ENCODE measurements around the gene PLAC8L1.
"Not testable (repeated sequence)": the region's sequence is repeated elsewhere in the genome, so short reads cannot be mapped to it uniquely, and the experiment has no call there.

The PLAC8L1 gene, protein sequence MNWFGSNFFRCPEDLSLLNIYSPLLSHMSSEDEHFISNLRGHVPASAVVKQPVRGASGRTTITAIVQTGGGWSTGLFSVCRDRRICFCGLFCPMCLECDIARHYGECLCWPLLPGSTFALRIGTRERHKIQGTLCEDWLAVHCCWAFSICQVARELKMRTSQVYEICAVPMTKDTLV

DNA sequence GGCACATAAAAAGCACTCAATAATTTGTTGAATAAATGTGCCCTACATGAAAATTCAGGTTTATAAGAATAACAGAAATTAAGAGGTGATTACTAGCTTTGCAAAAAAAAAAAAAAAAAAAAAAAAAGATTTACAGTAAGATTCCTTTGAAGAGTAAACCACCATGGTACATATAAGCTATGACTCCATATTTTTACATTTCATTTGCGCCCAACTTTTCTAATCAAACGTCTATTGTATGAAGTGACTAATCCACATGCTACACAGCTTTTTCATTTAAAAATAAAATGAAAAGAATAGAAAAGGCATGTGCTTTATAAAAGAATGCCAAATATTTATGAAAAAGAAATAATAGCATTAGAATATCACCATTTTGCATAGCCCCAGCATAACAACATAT, at the start of gene PLAC8L1:
Gene PLAC8L1, minus strand, starts transcription at position 101 of the 400 bp plus-strand sequence. CDS start 1,266 bp downstream, outside the sequence.
- DNase-seq = no peak

GRCh38 chr5:146151970-146152369, 46.6 kb upstream of the PLAC8L1 start:
- no peak for DNase-seq

DNA sequence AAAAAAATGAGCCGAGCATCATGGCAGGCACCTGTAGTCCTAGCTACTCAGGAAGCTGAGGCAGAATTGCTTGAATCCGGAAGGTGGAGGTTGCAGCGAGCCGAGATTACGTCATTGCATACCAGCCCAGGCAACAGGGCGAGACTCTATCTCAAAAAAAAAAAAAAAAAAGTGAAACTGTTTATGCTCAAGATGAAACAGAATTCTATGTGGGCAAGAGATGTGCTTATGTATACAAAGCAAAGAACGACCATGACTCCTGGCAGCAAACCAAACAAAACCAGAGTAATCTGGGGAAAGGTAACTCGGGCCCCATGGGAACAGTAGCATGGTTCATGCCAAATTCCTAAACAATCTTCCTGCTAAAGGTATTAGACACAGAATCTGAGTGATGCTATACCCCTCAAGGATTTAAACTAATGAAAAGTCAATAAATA, 32.6 kb upstream of the PLAC8L1 start:
- no peak for DNase-seq

DNA sequence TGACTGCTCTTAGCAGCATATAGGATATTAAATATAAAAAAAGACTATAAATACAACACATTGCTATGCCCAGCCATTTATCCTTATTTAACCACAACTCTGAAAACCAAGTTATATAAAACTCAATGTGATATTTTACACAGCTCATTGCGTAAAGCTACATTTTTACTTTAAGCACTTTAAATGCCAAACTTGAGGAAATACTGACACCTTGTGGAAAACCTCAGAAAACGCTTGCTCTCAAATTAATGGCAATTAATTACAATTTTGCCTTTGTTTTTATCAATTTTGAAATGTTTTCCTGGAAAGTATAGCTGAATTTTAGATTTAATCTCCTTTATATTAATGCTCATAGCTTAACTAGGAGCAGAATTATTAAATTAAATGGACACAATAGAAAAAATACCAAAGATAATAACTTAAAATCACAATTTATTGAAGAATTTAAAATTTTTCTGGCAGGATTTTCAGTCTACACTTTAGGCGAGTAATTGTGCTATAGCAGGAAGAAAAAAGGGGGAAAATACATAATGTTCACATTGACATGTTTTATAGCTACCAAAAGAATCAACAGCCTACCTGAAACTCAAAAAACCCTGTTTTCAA, 25.2 kb upstream of the PLAC8L1 start:
- DNase-seq = peak in 1 of 2 donors; percentile 53

- DNase-seq = no peak
These were observed 20.7 kb upstream of the PLAC8L1 start for GRCh38 chr5:146126068-146126467.

- no peak for DNase-seq
These were observed 19.2 kb upstream of the PLAC8L1 start for GRCh38 chr5:146124580-146124979.

- DNase-seq = not testable (repeated sequence)
These were observed 16.1 kb upstream of the PLAC8L1 start for GRCh38 chr5:146121451-146121850.

DNA sequence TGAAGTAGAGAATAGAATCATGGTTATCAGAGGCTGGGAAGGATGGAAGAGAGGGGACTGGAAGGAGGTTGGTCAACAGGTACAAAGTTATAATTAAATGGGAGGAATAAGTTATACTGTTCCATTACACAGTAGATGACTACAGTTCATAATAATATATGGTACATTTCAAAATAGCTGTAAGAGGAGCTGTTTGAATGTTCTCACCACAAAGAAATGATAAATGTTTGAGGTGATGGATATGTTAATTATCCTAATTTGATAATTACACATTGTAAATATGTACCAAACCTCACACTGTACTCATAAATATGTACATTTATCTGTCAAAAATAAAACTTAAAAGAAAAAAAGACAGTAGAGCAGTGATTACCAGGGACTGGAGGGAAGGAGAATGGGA, 12.9 kb upstream of the PLAC8L1 start:
- DNase-seq = no peak

GRCh38 chr5:146117216-146117615, 11.8 kb upstream of the PLAC8L1 start:
- DNase-seq = not testable (repeated sequence)

- DNase-seq = no peak
These were observed 11.0 kb upstream of the PLAC8L1 start for GRCh38 chr5:146116361-146116760.

DNA sequence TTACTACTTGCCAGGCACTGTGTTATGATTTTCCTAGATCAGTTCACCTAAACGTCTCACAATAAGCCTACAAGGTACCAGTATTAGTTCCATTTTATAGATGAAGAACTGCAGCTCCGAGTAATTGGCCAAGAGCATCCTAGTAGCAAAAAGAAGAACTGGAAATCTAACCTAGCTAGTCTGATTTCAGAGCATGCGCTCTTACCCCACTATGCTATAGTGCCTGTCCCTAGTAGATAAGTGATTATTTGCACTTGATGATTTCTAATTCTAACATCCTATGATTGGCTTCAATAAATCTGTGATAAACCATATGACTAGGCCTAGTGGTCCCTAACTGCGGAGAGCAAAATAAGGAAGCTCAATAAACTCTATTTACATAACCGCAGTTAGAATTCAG, 7.1 kb upstream of the PLAC8L1 start:
- DNase-seq = no peak

DNA sequence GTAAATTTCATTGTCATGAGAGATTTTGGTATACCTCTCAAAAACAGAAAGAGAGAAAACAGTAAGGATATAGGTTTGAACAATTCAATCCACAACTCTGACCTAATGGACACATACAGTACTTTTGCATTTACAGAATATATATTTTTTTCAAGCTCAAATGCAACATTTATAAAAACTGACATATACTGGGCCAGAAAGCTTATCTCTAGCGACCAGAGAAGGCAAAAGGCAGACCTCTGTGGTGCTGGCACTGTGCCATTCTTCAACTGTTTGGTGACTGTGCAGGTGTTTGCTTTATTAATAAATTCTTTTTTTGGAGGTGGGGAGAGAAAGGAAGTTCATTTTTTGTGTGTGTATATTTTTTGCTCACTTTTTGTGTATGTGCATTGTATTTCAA, 6.0 kb upstream of the PLAC8L1 start:
- DNase-seq = no peak

DNA sequence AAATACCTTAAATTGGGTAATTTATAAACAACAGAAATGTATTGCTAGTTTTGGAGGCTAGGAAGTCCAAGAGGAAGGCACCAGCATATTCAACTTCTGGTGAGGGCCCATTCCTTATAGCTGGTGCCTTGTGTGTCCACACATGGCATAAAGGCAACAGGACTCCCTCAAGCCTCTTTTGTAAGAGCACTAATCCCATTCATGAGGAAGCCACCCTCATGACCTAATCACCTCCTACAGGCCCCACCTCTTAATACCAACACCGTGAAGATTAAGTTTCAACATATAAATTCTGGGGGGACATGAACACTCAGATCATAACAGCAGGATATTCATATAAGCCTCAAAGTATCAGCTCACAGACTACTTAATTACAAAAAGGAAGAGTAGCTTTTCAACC, 4.0 kb upstream of the PLAC8L1 start:
- no peak for DNase-seq

DNA sequence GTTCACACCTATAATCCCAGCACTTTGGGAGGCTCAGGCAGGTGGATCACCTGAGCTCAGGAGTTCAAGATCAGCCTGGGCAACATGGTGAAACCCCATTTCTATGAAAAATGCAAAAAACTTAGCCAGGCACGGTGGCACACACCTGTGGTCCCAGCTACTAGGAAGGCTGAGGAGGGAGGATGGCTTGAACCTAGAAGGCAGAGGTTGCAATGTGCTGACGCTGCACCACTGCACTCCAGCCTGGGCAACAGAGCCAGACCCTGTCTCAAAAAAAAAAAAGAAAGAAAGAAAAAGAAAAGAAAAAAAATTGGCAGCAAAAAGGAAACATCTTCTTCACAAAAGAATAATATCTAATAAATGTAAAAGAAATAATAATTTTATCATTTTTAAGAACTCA, 3.5 kb upstream of the PLAC8L1 start:
- DNase-seq = not testable (repeated sequence)

DNA sequence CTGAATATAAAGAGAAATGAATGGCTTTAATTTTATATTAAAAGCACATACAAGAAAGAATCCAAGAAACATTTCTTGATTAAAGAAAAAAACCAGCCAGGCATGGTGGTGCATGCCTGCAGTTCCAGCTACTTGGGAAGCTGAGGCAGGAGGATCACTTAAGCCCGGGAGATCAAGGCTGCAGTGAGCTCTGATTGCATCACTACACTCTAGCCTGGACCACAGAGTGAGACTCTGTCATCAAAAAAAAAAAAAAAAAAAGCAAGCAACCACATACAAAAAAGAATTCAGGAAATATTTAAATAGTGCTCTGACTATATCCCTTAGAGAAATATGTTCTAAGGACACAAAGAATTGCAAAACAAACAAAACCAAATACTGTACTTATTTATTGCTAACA, 2.5 kb upstream of the PLAC8L1 start:
- no peak for DNase-seq

DNA sequence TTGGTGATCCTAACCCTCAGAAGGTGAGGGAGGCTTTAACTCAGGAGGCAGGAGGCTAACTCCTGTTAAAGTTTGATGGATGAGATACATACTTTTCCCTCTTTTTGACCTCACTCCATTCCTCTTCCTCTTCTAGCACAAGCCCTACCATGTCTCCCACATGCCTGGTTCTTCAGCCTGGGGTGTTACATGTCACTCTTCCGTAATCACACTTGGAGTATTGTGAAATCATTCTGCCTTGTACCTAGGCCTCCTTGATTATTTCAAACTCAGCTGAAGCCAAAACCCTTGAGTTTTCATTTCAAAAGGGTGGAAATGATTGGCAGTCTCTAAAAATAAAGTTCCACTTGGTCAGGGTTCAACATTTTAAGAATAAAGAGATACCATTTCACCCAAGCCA, 1.8 kb downstream of the PLAC8L1 start:
- DNase-seq = no peak

DNA sequence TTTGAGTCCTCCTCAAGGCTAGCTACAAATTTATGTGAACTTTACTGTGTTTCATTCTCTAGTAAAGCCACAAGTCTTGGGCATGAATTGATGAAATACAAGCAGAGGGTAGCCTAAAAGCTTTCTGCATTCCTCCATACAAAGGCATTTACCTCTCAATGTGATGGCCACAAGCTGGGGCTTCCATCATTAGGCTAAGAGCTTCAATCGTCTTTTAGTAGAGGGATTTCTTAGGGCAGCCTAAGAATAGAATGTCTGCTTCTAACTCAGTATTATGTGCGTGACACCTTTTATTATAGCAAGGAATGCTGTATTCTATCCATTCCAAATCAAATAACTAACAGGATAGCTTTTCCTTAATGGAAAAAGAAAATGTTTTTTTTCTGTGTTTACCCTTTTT, 3.7 kb downstream of the PLAC8L1 start:
- DNase-seq = no peak

- DNase-seq = no peak
These were observed 7.3 kb downstream of the PLAC8L1 start for GRCh38 chr5:146098047-146098446.

- DNase-seq = no peak
These were observed 13.5 kb downstream of the PLAC8L1 start for GRCh38 chr5:146091881-146092280.

GRCh38 chr5:146089287-146089686, 16.1 kb downstream of the PLAC8L1 start:
- no peak for DNase-seq

- no peak for DNase-seq
These were observed 17.3 kb downstream of the PLAC8L1 start for GRCh38 chr5:146088098-146088497.

DNA sequence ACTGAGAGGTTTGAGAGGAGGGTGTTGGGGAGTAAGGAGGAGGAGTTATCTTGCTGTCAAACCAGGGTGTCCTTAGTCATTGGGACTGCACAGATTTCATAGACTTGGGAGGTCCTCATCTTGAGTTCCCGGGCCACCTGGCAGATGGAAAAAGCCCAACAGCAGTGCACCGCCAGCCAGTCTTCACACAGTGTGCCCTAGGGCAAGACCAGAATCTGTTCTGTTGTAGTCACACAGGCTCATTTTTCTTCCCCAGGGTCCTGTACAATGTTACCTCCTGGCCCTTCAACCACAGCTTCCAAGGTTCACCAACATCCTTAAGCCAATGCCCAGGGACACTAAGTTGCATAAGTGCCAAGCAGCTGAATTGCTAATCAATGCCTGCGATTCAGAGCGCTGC, 21.0 kb downstream of the PLAC8L1 start:
- no peak for DNase-seq

GRCh38 chr5:146082798-146083197, 22.6 kb downstream of the PLAC8L1 start:
- DNase-seq = no peak

- DNase-seq = no peak
These were observed 23.8 kb downstream of the PLAC8L1 start for GRCh38 chr5:146081556-146081955.
